ENCODE results near the gene TEP1. TPM values are rescaled to one million over a fixed set of nuclear protein-coding genes. Genes with fewer than 3 reads are reported as not detected.
"Not testable (repeated sequence)": the region's sequence is repeated elsewhere in the genome, so short reads cannot be mapped to it uniquely, and the experiment has no call there.

TEP1 gene
- total RNA-seq, 1 donor from 2014 or later, result 38.0 TPM

GRCh38 chr14:20343862-20344220, 69.5 kb downstream of the TEP1 start:
- Mint-ChIP-seq H3K9me3 (ENCODE audit: unreplicated experiment) (no peaks in the 10 kb centered on the region), H3K27me3 (ENCODE audit: unreplicated experiment) (peaks cover 2% of the 10 kb centered on the region), H3K36me3 (ENCODE audit: unreplicated experiment) (peaks cover 9% of the 10 kb centered on the region), H3K4me3 (ENCODE audit: unreplicated experiment) (peak overlapping the region; percentile 90), H3K27ac (ENCODE audit: unreplicated experiment) (peak overlapping the region; percentile 96), H3K4me1 (ENCODE audit: unreplicated experiment) (peaks cover 9% of the 10 kb centered on the region)
- DNase-seq (ENCODE audit: extremely low spot score, unreplicated experiment), result no peak
- TF ChIP-seq, protein P1, sequence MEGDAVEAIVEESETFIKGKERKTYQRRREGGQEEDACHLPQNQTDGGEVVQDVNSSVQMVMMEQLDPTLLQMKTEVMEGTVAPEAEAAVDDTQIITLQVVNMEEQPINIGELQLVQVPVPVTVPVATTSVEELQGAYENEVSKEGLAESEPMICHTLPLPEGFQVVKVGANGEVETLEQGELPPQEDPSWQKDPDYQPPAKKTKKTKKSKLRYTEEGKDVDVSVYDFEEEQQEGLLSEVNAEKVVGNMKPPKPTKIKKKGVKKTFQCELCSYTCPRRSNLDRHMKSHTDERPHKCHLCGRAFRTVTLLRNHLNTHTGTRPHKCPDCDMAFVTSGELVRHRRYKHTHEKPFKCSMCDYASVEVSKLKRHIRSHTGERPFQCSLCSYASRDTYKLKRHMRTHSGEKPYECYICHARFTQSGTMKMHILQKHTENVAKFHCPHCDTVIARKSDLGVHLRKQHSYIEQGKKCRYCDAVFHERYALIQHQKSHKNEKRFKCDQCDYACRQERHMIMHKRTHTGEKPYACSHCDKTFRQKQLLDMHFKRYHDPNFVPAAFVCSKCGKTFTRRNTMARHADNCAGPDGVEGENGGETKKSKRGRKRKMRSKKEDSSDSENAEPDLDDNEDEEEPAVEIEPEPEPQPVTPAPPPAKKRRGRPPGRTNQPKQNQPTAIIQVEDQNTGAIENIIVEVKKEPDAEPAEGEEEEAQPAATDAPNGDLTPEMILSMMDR (IDR thresholded peaks at IDR 0.05), result no peak

- Mint-ChIP-seq H3K9me3 (ENCODE audit: unreplicated experiment) (no peaks in the 10 kb centered on the region), H3K4me1 (ENCODE audit: unreplicated experiment) (peaks cover 9% of the 10 kb centered on the region), H3K4me3 (ENCODE audit: unreplicated experiment) (peak within 1 kb of the TSS; percentile 90), H3K36me3 (ENCODE audit: unreplicated experiment) (peaks cover 9% of the 10 kb centered on the region), H3K27me3 (ENCODE audit: unreplicated experiment) (peaks cover 6% of the 10 kb centered on the region), H3K27ac (ENCODE audit: unreplicated experiment) (peak within 1 kb of the TSS; percentile 96)
- TF ChIP-seq, protein P1 (IDR thresholded peaks at IDR 0.05), result no peak
- peak; percentile 99 for DNase-seq (ENCODE audit: extremely low spot score, unreplicated experiment)
Measured at GRCh38 chr14:20343092-20343861, 70.0 kb downstream of the TEP1 start, which contains the start of gene PARP2. Gene PARP2 (plus strand): TSS chr14:20343635. CDS start chr14:20343642, 7 bp downstream.

GRCh38 chr14:20341646-20342045, 71.7 kb downstream of the TEP1 start:
- peaks cover 9% of the 10 kb centered on the region for H3K4me1 Mint-ChIP-seq (ENCODE audit: unreplicated experiment)
- H3K9me3 Mint-ChIP-seq (ENCODE audit: unreplicated experiment), result no peaks in the 10 kb centered on the region
- TF ChIP-seq, protein P1 (IDR thresholded peaks at IDR 0.05), result no peak
- H3K36me3 Mint-ChIP-seq (ENCODE audit: unreplicated experiment), result peaks cover 6% of the 10 kb centered on the region
- peaks cover 10% of the 10 kb centered on the region for H3K27me3 Mint-ChIP-seq (ENCODE audit: unreplicated experiment)
- peak overlapping the region; percentile 96 for H3K27ac Mint-ChIP-seq (ENCODE audit: unreplicated experiment)
- peak overlapping the region; percentile 90 for H3K4me3 Mint-ChIP-seq (ENCODE audit: unreplicated experiment)
- DNase-seq (ENCODE audit: extremely low spot score, unreplicated experiment), result no peak

GRCh38 chr14:20341032-20341431, 72.3 kb downstream of the TEP1 start:
- H3K9me3 Mint-ChIP-seq (ENCODE audit: unreplicated experiment); H3K27ac Mint-ChIP-seq (ENCODE audit: unreplicated experiment); DNase-seq (ENCODE audit: extremely low spot score, unreplicated experiment); H3K27me3 Mint-ChIP-seq (ENCODE audit: unreplicated experiment); H3K36me3 Mint-ChIP-seq (ENCODE audit: unreplicated experiment); H3K4me3 Mint-ChIP-seq (ENCODE audit: unreplicated experiment); H3K4me1 Mint-ChIP-seq (ENCODE audit: unreplicated experiment): not testable (repeated sequence)

DNA sequence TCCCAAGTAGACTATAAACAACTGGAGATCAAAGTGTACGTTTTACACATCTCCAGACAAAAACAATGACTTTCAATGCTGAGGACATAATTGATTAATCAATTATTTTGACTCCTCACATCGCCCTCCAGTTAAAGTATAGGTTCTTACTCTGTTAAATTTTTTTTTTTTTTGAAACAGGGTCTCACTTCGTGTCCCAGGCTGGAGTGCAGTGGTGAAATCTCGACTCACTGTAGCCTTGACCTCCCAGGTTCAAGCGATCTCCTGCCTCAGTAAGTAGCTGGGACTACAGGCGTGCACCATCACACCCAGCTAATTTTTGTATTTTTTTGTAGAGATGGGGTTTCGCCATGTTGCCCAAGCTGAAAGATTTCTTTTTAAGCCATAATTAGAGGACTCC, 79.3 kb downstream of the TEP1 start:
- TF ChIP-seq, protein P1 (IDR thresholded peaks at IDR 0.05), result no peak
- DNase-seq (ENCODE audit: extremely low spot score, unreplicated experiment), result no peak
- Mint-ChIP-seq H3K9me3 (ENCODE audit: unreplicated experiment) (no peaks in the 10 kb centered on the region), H3K4me3 (ENCODE audit: unreplicated experiment) (no peak overlapping the region), H3K36me3 (ENCODE audit: unreplicated experiment) (no peaks in the 10 kb centered on the region), H3K27me3 (ENCODE audit: unreplicated experiment) (peaks cover 9% of the 10 kb centered on the region), H3K27ac (ENCODE audit: unreplicated experiment) (peak overlapping the region; percentile 27), H3K4me1 (ENCODE audit: unreplicated experiment) (peaks cover 23% of the 10 kb centered on the region)

All from osteocyte (in vitro differentiated cells).